PC-3 (cell line): ENCODE data around the gene GP1BB.

Experiments
- EZH2 ChIP-seq: fragments of 300-600 bp; sonication (generic); IDR thresholded peaks from one replicate; pipeline ENCODE4 v1.6.1; 2017; ENCODE audit warnings: antibody characterized with exemption, mild to moderate bottlenecking, low read length; ENCODE audit not compliant: unreplicated experiment
- EZH2phosphoT487 ChIP-seq: fragments of 300-600 bp; sonication (generic); IDR thresholded peaks from 2 replicates; pipeline ENCODE4 v1.6.1; 2018; ENCODE audit warnings: mild to moderate bottlenecking, antibody characterized with exemption, low read length, borderline replicate concordance
- TF ChIP-seq, protein P1 (sequence below): fragments of 300-600 bp; sonication (generic); conservative IDR thresholded peaks from 2 replicates; pipeline ENCODE4 v1.5.1; 2017; ENCODE audit warnings: antibody characterized with exemption, low read depth, mild to moderate bottlenecking, low read length

DNA sequence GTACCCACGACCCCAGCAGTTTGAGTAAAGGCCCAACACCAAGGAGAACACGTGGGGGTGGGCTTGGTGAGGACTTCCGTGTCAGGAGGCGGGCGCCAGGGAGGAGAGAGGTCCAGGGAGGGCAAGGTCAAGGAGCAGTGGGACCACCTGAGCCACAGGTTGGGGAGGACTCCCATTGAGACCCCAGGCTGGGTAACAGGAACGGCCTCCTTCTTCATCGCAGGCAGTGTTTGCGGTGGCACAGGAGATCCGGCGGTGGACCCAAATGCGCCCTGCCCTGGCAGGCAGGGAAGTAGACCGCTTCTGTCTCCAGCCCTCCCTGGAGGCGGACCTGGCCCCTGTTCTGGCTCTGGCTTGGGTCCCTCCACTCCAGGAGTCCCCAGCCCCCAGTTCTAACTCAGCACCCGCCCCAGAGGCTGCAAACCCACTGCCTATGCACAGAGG, 31.4 kb downstream of the GP1BB start:
- TF ChIP-seq, protein P1, sequence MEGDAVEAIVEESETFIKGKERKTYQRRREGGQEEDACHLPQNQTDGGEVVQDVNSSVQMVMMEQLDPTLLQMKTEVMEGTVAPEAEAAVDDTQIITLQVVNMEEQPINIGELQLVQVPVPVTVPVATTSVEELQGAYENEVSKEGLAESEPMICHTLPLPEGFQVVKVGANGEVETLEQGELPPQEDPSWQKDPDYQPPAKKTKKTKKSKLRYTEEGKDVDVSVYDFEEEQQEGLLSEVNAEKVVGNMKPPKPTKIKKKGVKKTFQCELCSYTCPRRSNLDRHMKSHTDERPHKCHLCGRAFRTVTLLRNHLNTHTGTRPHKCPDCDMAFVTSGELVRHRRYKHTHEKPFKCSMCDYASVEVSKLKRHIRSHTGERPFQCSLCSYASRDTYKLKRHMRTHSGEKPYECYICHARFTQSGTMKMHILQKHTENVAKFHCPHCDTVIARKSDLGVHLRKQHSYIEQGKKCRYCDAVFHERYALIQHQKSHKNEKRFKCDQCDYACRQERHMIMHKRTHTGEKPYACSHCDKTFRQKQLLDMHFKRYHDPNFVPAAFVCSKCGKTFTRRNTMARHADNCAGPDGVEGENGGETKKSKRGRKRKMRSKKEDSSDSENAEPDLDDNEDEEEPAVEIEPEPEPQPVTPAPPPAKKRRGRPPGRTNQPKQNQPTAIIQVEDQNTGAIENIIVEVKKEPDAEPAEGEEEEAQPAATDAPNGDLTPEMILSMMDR = no peak
- TF ChIP-seq EZH2 = no peak
- TF ChIP-seq EZH2phosphoT487 = no peak
